Measurements from ENCODE around the gene PUM1. TPM values are rescaled to one million over a fixed set of nuclear protein-coding genes. Genes with fewer than 3 reads are reported as not detected.

PUM1 gene
- total and polyA plus RNA-seq, 10 of the 15 experiments (the other 5 are each of a cell fraction or from before 2014, with no cell fraction given), result 21.4 to 75.3 (median 42.4) TPM

GRCh38 chr1:31112266-31112935 is 46.9 kb upstream of the PUM1 start:
- no peak for DNase-seq (ENCODE audit: low read depth, low spot score)
- no peak for TF ChIP-seq POU2F2 (IDR thresholded peaks at IDR 0.05; ENCODE audit: borderline replicate concordance, low read depth, low read length)
- TF ChIP-seq RAD51 (IDR thresholded peaks at IDR 0.05), result no peak
- no peak for TF ChIP-seq ZBTB33 (IDR thresholded peaks at IDR 0.05)
- TF ChIP-seq MAX (IDR thresholded peaks at IDR 0.05; ENCODE audit: low read depth, low read length), result no peak
- TF ChIP-seq EP300 (IDR thresholded peaks at IDR 0.05; ENCODE audit: borderline replicate concordance in 1 of 2, control insufficient read depth in 1 of 2, low read depth in 2 of 2, low read length in 2 of 2), result no peak
- no peak for TF ChIP-seq ZZZ3 (IDR thresholded peaks at IDR 0.05; ENCODE audit: control insufficient read depth, insufficient read length, low read depth)
- no peak for TF ChIP-seq MXI1 (IDR thresholded peaks at IDR 0.05; ENCODE audit: low read depth, low read length)
- TF ChIP-seq HDGF (IDR thresholded peaks at IDR 0.05), result no peak
- no peak for TF ChIP-seq STAT1 (conservative IDR thresholded peaks at IDR 0.05)
- no peak for TF ChIP-seq PAX5 (IDR thresholded peaks at IDR 0.05; ENCODE audit: borderline replicate concordance, low read depth, low read length)
- no peak for TF ChIP-seq WRNIP1 (IDR thresholded peaks at IDR 0.05; ENCODE audit: borderline replicate concordance, low read depth, low read length)
- no peak for TF ChIP-seq JUND (IDR thresholded peaks at IDR 0.05; ENCODE audit: low read depth, low read length)
- no peak for TF ChIP-seq IKZF2 (IDR thresholded peaks at IDR 0.05)
- intact Hi-C loops (cut with micrococcal nuclease; ENCODE audit: unreplicated experiment) (no loop called here), in situ Hi-C loops (cut with MboI) (no loop called here)
- CTCF ChIA-PET, result no interaction called here
- Histone ChIP-seq H3K36me3 (ENCODE audit: control insufficient read depth in 2 of 2, insufficient read depth in 2 of 2, low read length in 1 of 2) (no peaks in the 10 kb centered on the region), H3K27ac (ENCODE audit: control insufficient read depth, insufficient read depth) (no peak overlapping the region), H3K4me3 (no peak overlapping the region), H3K9ac (ENCODE audit: control insufficient read depth, insufficient read depth, low read length) (no peak overlapping the region), H2AFZ (ENCODE audit: control insufficient read depth, low read depth, low read length) (no peak overlapping the region), H3K79me2 (ENCODE audit: control insufficient read depth, insufficient read depth, low read length) (no peaks in the 10 kb centered on the region), H3K4me2 (ENCODE audit: control insufficient read depth, insufficient read depth) (no peak overlapping the region), H3K27me3 (replicated peaks in 1 of 2; ENCODE audit: control insufficient read depth in 2 of 2, insufficient read depth in 2 of 2, low read length in 1 of 2) (no peaks in the 10 kb centered on the region), H4K20me1 (ENCODE audit: control insufficient read depth, insufficient read depth) (no peaks in the 10 kb centered on the region), H3K4me1 (ENCODE audit: control insufficient read depth, insufficient read depth, low read length) (no peaks in the 10 kb centered on the region), H3K9me3 (replicated peaks; ENCODE audit: control insufficient read depth, insufficient read depth, low read length) (no peaks in the 10 kb centered on the region)
- POLR2A ChIA-PET, result interaction anchor here (0.7 kb wide), 1 partner anchor 633 kb away, joined by 5 read pairs; no protein-coding TSS in a partner anchor
- no peak for ATAC-seq
- no TSS peak for BruUV-seq (replicated peaks)
- WGBS (ENCODE audit: insufficient coverage, insufficient replicate concordance, low lambda C conversion rate, missing lambda C conversion rate), result 53% methylated on average over 15 of the region's 15 CpGs
- RAD21 ChIA-PET (ENCODE audit: unreplicated experiment), result no interaction called here
- SMC1A ChIA-PET (ENCODE audit: uncharacterized antibody, unreplicated experiment), result no interaction called here
- no peak for FAIRE-seq

Data from GM12878 (cell line).